Tibial nerve (tissue), 4 donors: ENCODE measurements around the gene ZDHHC1. TPM values are rescaled to one million over a fixed set of nuclear protein-coding genes. Genes with fewer than 3 reads are reported as not detected.

Source experiments
- DNase-seq, 2 donors: peaks; one replicate each; pipeline ENCODE4 v3.0.0-alpha.2; 2019; ENCODE audit warnings: low spot score in 2 of 2
- H3K27ac ChIP-seq, 4 donors: fragments of 200-600 bp; sonication (generic) in 3 of 4; one replicate each; pipeline ENCODE4 v1.5.1; 2017 to 2019; ENCODE audit warnings: mild to moderate bottlenecking in 1 of 4
- H3K27me3 ChIP-seq, 2 donors: fragments of 200-600 bp; sonication (generic) in 1 of 2; one replicate each; pipeline versions ENCODE4 v1.5.1 to v1.6.0; 2017 to 2019
- H3K36me3 ChIP-seq, 3 donors: fragments of 200-600 bp; sonication (generic); one replicate each; pipeline ENCODE4 v1.5.1; 2018 to 2019
- H3K4me1 ChIP-seq, 4 donors: fragments of 200-600 bp; sonication (generic) in 3 of 4; one replicate each; pipeline ENCODE4 v1.5.1; 2017 to 2019
- H3K4me3 ChIP-seq, 4 donors: fragments of 200-600 bp; sonication (generic) in 3 of 4; one replicate each; pipeline ENCODE4 v1.5.1; 2017 to 2019; ENCODE audit warnings: mild to moderate bottlenecking in 1 of 4, moderate library complexity in 1 of 4
- H3K9me3 ChIP-seq, 4 donors: fragments of 200-600 bp; sonication (generic) in 3 of 4; one replicate each; pipeline ENCODE4 v1.5.1; 2017 to 2019
- EP300 ChIP-seq, 2 donors: sonication (generic); formaldehyde crosslinking; IDR thresholded peaks; one replicate each; pipeline ENCODE4 v1.6.1; 2017; ENCODE audit warnings: antibody characterized with exemption in 2 of 2, mild to moderate bottlenecking in 1 of 2
- POLR2A ChIP-seq, 2 donors: fragments of 450-650 bp; IDR thresholded peaks; one replicate each; pipeline ENCODE4 v1.6.1; 2017; ENCODE audit warnings: antibody characterized with exemption in 2 of 2, mild to moderate bottlenecking in 2 of 2, moderate library complexity in 2 of 2
- WGBS, 2 donors: methylation state at CpG; one replicate each; pipeline ENCODE4 v1.1.5; 2018; 5-methylcytosine and 5-hydroxymethylcytosine counted together
- total RNA-seq, 4 donors: library from RNA; depleted of rRNA; stranded (reverse); fragments of >200 nt; gene quantifications; one replicate each; pipeline ENCODE4 v1.1.0, GENCODE V29; 2016
- TF ChIP-seq, protein P1 (sequence below), 5 experiments: fragments of 200-600 bp in 3 of 5; fragments of 450-650 bp in 2 of 5; sonication (generic) in 3 of 5; IDR thresholded peaks; one replicate each; pipeline ENCODE4 v1.5.1; 2016 to 2019; ENCODE audit warnings: antibody characterized with exemption in 5 of 5, mild to moderate bottlenecking in 3 of 5, moderate library complexity in 2 of 5

The ZDHHC1 gene
- total RNA-seq, 4 donors from 2014 or later = 24.3 to 46.2 (median 32.8) TPM

- Histone ChIP-seq H3K27me3 (no peaks in the 10 kb centered on the region), H3K27ac (peak overlapping the region in 2 of 4 donors; percentile 36 to 74), H3K9me3 (no peaks in the 10 kb centered on the region), H3K36me3 (no peaks in the 10 kb centered on the region), H3K4me3 (no peak overlapping the region), H3K4me1 (peaks cover 8 to 86% (median 66%) of the 10 kb centered on the region in 4 donors)
- TF ChIP-seq POLR2A (IDR thresholded peaks at IDR 0.05) = no peak
- TF ChIP-seq, protein P1, sequence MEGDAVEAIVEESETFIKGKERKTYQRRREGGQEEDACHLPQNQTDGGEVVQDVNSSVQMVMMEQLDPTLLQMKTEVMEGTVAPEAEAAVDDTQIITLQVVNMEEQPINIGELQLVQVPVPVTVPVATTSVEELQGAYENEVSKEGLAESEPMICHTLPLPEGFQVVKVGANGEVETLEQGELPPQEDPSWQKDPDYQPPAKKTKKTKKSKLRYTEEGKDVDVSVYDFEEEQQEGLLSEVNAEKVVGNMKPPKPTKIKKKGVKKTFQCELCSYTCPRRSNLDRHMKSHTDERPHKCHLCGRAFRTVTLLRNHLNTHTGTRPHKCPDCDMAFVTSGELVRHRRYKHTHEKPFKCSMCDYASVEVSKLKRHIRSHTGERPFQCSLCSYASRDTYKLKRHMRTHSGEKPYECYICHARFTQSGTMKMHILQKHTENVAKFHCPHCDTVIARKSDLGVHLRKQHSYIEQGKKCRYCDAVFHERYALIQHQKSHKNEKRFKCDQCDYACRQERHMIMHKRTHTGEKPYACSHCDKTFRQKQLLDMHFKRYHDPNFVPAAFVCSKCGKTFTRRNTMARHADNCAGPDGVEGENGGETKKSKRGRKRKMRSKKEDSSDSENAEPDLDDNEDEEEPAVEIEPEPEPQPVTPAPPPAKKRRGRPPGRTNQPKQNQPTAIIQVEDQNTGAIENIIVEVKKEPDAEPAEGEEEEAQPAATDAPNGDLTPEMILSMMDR (IDR thresholded peaks at IDR 0.05) = no peak
- no peak for TF ChIP-seq EP300 (IDR thresholded peaks at IDR 0.05)
- DNase-seq = no peak
- 90 to 94% methylated on average over 5 of the region's 5 CpGs for WGBS, 2 donors
Observed at GRCh38 chr16:67462279-67462655, 46.0 kb upstream of the ZDHHC1 start.

GRCh38 chr16:67461600-67462278 lies 45.5 kb upstream of the ZDHHC1 start:
- no peak for TF ChIP-seq EP300 (IDR thresholded peaks at IDR 0.05)
- TF ChIP-seq, protein P1 (IDR thresholded peaks at IDR 0.05) = no peak
- TF ChIP-seq POLR2A (IDR thresholded peaks at IDR 0.05) = no peak
- no peak overlapping the region for H3K4me3 ChIP-seq
- WGBS, 2 donors = 79 to 83% methylated on average over 8 of the region's 8 CpGs
- no peaks in the 10 kb centered on the region for H3K27me3 ChIP-seq
- no peak for DNase-seq
- no peaks in the 10 kb centered on the region for H3K36me3 ChIP-seq
- H3K9me3 ChIP-seq = no peaks in the 10 kb centered on the region
- peaks cover 8 to 92% (median 72%) of the 10 kb centered on the region in 4 donors for H3K4me1 ChIP-seq
- H3K27ac ChIP-seq = peak overlapping the region in 3 of 4 donors; percentile 6 to 81 (median 36)

DNA sequence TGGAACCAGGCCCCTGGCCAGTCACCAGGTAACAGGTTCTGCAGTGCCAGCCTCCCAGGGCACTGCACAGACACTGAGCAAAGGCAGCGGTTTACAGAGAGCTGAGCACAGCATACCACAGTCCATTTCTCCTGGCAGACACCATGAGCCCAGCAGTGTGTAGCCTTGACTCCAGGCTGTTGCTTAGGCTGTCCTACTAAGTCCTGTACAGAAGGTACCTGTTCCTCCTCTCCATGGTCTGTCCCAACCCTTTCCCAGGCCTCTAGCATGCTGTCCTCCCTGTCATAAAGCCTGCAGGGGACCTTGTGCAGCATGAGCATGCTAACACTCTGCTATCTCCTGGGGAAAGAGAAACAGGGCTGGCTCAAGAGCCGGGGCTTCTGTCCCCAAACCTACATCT lies 44.7 kb upstream of the ZDHHC1 start:
- no peaks in the 10 kb centered on the region for H3K9me3 ChIP-seq
- TF ChIP-seq POLR2A (IDR thresholded peaks at IDR 0.05) (no peak), EP300 (IDR thresholded peaks at IDR 0.05) (no peak)
- TF ChIP-seq, protein P1 (IDR thresholded peaks at IDR 0.05) = no peak
- DNase-seq = no peak
- H3K4me3 ChIP-seq = no peak overlapping the region
- H3K27me3 ChIP-seq = no peaks in the 10 kb centered on the region
- no peaks in the 10 kb centered on the region for H3K36me3 ChIP-seq
- WGBS, 2 donors = 71 to 95% methylated on average over 2 of the region's 2 CpGs
- H3K27ac ChIP-seq = peak overlapping the region in 3 of 4 donors; percentile 78 to 81 (median 78)
- peaks cover 8 to 98% (median 79%) of the 10 kb centered on the region in 4 donors for H3K4me1 ChIP-seq

- Histone ChIP-seq H3K27ac (peak overlapping the region; percentile 23 to 81 (median 78)), H3K36me3 (no peaks in the 10 kb centered on the region), H3K4me1 (peaks cover 8 to 92% (median 75%) of the 10 kb centered on the region in 4 donors), H3K9me3 (no peaks in the 10 kb centered on the region), H3K27me3 (no peaks in the 10 kb centered on the region), H3K4me3 (no peak overlapping the region)
- no peak for TF ChIP-seq EP300 (IDR thresholded peaks at IDR 0.05)
- TF ChIP-seq, protein P1 (IDR thresholded peaks at IDR 0.05) = no peak
- no peak for TF ChIP-seq POLR2A (IDR thresholded peaks at IDR 0.05)
- no peak for DNase-seq
- WGBS, 2 donors = 64 to 76% methylated on average over 4 to 5 of the region's 5 CpGs
Observed at GRCh38 chr16:67460168-67460567, 43.9 kb upstream of the ZDHHC1 start.

- H3K4me3 ChIP-seq = no peak overlapping the region
- 17 to 42% methylated on average over 2 to 3 of the region's 3 CpGs for WGBS, 2 donors
- H3K4me1 ChIP-seq = peaks cover 8 to 93% (median 73%) of the 10 kb centered on the region in 4 donors
- peak in 1 of 2 donors; percentile 40 for DNase-seq
- H3K27ac ChIP-seq = peak overlapping the region; percentile 23 to 81 (median 78)
- H3K9me3 ChIP-seq = no peaks in the 10 kb centered on the region
- H3K36me3 ChIP-seq = no peaks in the 10 kb centered on the region
- H3K27me3 ChIP-seq = no peaks in the 10 kb centered on the region
- TF ChIP-seq, protein P1 (IDR thresholded peaks at IDR 0.05) = no peak
- peak in 1 of 2 donors; percentile 62 for TF ChIP-seq EP300 (IDR thresholded peaks at IDR 0.05)
Observed at GRCh38 chr16:67459861-67460150, 43.5 kb upstream of the ZDHHC1 start.
